Posterior vena cava (tissue), 2 donors: ENCODE results near the gene CDCA8. TPM values are rescaled to one million over a fixed set of nuclear protein-coding genes. Genes with fewer than 3 reads are reported as not detected.
A peak's percentile ranks its signal among the peaks of the same experiment; 100 is the strongest.

Experiments
- DNase-seq: peaks from one replicate; pipeline ENCODE4 v3.0.0-alpha.2; 2020; ENCODE audit warnings: low spot score
- intact Hi-C, 2 donors: fragments of 100-400 bp; cut with DNase I; formaldehyde crosslinking; loops; one replicate each; pipeline versions ENCODE4 v1.14.1 to v1.14.2; 2022 to 2023
- total RNA-seq, 2 donors: library from RNA; stranded (reverse); fragmentation: NEBNext Ultra II Directional; extraction: Animal tissue kit (Norgen Biotek cat#: 25700); gene quantifications; one replicate each; pipeline ENCODE4 v1.2.1, GENCODE V29; 2021
- donor health status: DM: yes; HTN: yes; CAD: no.
- donor health status: DM: yes; HTN: yes; CAD: no.

CDCA8 gene
- total RNA-seq, 2 donors from 2014 or later: 0.42 to 0.48 TPM

DNA sequence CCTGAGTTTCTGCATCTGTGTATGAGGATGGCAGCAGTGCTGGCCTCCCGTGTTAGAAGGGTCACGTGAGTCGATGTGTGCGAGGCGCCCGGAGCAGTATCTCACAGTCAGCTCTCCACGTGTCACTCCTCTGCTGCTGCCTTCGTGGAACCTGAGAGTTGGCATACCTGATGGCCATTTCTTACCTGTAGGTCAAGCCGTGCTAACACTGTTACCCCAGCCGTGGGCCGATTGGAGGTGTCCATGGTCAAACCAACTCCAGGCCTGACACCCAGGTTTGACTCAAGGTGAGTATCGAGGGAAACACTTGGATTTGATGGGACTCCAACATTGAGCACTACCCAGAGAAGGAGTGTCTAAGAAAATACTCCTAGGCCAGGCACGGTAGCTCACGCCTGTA lies 10.7 kb downstream of the CDCA8 start:
- intact Hi-C loops: no loop called here

DNA sequence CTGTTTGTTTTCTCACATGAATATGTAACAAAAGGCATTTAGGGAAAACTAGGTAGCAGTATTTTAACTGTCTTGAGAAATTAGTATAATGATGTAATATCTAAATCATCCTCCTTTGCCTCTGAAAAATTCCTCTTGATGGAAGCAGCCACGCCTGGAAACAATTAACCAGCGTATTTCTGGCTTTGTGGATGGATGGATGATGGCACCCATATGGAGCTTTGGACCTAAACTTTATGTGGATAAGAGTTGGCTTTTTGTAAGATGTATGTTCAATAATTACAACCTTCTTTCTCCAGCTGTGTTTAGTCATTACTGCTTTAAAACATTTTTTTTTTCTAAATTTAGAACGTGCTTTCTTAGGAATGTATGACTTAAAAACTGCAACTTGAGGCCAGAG lies 12.7 kb downstream of the CDCA8 start:
- no peak for DNase-seq
- intact Hi-C loops: no loop called here

More for the DNA sequence above, 10.7 kb downstream of the CDCA8 start:
- peak; percentile 34 for DNase-seq

DNA sequence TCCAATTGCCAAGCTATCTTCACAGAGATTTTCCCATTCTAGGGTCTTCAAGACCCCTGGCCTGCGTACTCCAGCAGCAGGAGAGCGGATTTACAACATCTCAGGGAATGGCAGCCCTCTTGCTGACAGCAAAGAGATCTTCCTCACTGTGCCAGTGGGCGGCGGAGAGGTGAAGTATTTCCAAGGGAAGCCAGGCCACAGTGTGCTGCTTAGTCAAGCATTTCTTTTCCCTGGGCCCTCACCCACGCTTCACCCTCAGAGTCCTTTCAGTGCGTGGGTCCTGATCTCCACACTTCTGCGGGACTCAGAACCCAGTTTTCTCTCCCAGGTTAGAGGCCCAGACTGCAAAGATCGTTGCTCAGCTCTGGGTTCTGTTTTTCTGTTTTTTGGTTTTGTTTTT lies 13.1 kb downstream of the CDCA8 start:
- intact Hi-C loops: no loop called here
- DNase-seq: peak; percentile 43

DNA sequence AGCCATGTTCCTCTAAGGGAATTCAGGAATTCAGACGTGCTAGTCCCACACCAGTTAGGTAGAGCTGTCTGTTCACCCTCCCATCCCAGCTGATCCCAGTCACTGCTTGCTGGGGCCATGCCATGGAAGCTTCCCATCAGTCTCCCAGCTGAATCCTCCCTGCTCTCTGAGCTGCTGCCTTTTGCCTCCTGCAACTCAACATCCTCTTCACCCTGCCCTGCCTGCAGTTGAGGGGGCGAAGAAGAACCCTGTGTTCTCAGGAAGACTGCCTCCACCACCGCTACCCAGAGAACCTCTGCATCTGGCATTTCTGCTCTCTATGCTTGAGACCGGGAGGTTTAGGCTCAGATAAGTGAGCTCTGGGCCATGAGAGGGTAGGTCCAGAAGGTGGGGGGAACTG lies 16.2 kb downstream of the CDCA8 start:
- intact Hi-C loops: no loop called here
- DNase-seq: peak; percentile 29

DNA sequence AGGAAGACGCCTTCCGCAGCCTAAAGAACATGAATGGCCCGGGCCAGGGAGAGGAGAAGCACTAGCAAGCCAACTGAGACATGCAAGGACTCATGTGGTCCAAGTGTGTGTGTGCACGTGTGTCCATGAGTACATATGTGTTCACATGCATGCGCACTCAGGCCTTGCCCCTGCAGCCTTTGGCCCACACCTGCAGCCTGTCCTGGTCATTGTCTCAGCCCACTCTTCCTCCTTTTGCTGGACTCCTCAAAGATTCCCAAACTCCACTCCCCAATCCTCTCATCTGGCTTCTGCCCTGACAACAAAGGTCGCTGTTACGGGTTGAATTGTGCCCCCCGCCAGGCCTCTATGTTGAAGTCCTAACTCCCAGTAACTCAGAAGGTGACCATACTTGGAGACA lies 21.9 kb downstream of the CDCA8 start:
- intact Hi-C loops: no loop called here
- peak; percentile 30 for DNase-seq

DNA sequence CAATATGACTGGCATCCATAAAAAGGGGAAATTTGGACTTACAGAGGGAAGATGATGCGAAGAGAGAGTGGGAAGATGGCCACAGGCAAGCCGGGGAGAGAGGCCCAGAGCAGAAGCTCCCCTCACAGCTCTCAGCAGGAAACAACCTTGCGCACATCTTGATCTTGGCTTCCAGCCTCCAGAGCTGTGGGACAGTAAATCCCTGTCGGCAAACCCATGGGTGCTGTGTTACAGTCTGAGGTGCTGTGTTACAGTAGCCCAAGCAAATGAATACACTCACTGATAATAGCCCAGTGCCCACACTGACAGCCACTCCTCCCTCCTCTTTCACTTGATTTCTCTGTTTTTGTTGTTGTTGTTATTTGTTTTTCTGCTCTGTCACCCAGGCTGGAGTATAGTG lies 22.4 kb downstream of the CDCA8 start:
- intact Hi-C loops: no loop called here
- DNase-seq: peak; percentile 16

DNA sequence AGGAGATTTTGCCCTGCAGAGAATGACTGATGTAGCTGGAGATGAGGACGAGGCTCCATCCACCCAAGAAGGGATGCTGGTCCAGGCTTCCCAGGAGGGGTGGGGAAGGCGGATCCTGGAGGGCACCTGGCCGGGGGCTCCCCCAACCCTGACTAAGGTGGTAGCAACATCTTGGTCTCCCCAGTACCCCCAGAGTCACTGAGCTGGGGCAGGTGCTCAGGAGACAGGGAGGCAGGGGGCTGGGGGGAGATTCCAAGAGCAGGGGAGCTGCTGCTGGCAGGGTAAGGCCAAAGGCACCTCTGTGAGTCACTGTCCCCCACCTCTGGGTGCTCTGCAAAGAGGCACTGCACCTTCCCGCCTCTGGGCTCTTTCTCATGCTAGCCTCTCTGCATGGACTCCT lies 24.0 kb downstream of the CDCA8 start:
- intact Hi-C loops: no loop called here
- peak; percentile 74 for DNase-seq

DNA sequence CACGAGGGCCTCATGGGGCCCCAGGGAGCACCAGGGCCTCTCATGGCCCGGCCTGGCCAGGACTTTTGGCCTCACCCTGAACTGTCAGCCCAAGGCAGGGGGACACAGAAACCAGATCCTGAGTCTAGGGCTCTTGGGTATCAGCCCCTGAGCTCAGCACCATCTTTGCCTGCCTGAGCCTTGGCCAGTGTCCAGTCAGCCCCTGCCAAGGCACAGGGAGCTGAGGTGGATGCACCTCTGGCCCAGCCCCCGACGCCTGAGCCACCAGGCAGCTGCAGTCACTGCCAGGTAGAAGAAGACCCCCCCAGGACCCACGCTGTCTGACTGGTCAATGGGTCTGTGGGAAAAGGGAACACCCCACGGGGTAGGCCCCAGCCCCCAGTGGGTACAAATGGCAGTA lies 25.3 kb downstream of the CDCA8 start:
- intact Hi-C loops: no loop called here
- peak; percentile 48 for DNase-seq

DNA sequence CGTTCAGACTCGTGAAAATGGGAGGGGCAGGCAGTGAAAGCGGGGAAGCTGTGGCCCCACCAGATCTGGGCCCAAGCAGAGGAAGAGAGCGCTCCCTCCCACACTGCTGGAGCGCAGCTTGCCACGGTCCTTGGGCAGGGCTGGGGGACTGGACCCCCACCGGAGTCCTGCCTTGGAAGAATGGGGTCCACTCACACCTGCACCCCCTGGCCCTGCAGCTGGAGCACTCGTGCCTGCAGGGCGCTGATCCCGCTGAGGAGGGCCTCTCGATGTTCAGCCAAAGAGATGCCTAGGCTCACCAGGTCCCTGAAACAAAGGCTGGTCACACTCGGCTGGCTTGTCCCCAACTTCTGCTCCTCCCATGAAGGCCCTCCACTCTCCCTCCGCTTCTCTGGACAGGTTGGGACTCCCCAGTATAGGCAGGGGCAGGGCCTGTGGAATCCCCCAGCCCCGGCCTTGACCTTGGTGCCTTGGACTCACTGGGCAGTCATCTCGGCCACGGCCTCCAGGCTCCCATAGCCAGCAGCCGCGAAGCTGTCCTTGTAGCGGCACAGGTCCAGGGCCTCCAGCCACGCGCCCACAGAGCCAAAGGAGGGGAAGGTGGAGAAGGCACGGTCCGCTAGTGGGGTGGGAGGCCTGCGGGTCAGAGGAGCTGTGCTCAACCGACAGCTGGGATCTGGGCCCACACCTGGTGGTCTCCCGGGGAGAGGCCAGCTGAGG lies 26.0 kb downstream of the CDCA8 start:
- DNase-seq: peak; percentile 66
- intact Hi-C loops: no loop called here

DNA sequence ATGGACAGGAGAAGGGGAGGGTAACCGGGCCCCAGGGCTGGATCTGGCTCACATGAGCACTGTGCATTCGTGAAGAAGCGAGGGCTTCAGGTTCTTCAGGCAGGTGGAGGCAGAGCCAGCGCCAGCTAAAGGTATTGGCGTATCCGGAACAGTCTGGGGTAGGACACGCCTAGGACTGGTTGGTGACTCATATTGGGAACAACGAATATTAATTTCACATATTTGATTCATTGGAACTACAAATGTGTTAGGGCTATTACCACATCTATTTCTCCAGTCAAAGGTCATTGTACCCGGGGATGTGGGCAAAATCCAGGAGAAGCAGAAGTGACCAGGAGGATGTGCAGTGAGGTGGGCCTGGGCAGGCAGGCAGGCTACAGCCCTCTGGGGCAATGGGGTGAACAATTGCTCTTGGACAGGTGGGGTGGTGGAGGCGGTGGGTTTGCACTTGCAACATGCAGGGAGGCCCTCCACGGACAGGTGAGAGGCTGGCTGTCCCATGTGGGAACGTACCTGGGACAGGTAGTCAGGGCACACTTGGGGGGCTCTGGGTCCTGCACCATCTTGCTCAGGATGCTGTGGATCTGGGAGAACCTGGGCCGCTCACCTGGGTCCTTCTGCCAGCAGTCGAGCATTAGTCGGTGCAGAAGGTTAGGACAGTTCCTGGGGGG lies 26.7 kb downstream of the CDCA8 start:
- intact Hi-C loops: no loop called here
- DNase-seq: peak; percentile 70

DNA sequence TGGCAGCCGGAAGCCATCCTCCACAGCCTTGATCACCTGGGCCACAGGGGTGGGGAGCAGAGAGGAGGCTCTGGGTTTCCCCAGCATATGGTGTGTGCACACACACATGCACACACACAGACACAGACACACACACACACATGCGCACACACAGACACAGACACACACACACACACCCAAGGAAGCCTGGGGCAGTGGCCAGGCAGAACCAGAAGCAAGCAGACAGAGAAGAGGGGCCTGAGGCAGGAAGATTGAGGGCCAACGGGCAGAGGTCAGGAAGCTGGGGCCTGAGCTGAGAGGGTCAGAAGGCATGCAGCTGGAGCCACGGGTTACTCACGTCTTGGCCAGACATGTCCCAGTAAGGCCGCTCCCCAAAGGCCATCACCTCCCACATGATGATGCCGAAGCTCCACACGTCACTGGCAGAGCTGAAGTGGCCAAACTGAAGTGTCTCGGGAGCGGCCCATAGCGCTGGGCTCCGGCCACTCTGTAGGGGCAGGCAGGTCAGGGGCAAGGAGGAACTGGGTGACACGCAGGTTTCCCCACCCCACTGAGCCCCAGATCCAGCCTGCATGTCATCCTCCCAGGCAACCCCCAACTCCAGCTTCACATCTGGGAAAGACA lies 27.4 kb downstream of the CDCA8 start:
- intact Hi-C loops: no loop called here
- DNase-seq: peak; percentile 79

DNA sequence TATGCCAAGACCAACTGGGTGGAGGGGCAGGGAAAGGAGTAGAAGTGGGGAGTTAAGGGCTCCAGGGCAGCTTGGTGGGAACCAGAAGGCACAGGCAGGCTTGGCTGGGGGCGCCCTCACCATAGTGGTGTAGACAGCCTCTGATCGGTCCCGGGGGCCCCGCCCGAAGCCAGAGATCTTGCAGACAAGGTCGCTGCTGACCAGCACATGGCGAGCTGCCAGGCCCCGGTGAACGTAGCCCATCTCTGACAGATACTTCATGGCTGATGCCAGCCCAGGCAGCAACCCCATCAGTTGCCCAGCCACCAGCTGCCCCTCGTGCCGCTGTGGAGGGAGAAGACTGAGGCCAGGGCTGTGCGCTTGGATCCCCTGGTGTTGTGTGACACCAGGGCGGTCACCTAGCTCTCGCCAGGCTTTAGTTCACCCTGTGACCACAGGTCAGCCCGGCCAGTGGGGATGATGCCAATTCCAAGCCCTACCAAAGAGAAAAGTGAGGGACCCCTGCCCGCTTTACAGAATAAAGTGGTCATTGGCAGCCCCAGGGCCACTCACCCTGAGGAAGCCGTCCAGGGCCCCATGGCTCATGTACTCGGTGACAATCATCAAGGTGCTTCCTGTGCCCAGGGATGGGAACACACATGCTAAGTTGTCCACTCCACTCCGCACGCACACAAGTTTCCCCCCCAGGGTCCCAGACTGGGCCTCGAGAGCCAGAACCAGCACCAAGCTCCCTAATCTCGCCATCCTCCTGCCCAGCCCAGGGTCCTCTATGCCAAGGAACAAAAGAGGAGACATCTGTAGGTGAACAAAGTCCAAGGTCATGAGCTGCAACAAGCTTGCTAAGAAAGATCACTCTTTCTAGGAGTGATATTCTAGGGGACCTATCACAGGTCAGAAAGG lies 28.2 kb downstream of the CDCA8 start:
- DNase-seq: peak; percentile 80
- intact Hi-C loops: no loop called here

DNA sequence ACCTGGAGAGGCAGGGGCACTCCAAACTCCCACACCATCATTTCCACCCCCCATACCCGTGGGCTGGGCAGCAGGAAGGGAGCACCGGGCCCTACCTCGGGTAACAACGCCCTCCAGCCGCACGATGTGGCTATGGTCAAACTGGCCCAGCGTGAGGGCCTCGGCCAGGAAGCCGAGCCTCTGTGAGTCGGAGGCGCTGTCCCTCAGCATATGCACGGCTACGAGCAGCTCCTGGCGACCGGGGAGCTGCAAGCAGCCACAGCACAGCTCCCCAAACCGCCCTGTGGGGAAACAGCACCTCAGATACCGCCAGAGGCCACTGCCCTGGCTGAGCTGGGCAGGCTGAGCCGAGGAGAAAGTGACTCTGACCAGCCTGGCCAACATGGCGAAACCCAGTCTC lies 29.2 kb downstream of the CDCA8 start:
- peak; percentile 60 for DNase-seq
- intact Hi-C loops: no loop called here

DNA sequence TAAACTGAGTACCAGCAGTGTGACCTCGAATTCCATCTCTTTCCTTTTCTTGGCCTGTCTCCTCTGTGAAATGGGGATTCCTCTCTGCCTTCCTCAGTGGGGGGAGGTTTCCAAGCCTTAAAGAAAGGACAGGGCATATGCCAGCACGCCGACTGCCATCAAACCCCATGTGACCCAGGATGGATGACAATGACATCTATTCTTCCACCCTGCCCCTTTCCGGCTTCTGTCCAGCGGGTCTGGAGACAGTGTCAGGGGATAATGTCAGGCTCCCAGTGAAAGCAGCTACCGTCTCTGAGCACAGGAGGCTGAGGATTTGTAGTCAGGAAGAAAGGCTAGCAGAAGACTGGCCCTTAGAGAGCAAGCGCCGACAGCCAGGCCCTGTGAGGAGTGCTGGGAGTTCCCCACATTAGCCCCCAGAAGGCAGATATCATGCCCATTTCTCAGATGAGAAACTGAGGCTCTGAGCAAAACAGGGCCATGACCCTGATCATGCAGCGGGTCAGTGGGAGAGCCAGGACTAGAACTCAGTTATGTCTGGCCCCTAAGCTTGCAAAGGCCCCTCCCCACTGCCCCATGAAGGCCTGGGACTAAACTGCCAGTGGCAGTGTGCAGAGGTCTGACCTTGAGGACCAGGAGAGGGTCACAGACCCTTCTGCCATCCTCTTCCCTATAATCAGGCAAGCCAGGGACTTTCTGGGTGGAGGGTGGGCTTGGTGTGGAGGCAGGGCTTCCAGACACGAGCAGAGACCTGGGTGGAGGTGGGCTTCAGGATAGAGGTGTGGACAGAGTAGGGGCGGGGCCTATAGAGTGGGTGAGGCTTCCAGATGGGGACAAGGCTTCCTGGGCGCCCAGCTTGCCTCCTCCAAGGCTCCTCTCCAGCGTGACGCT lies 30.1 kb downstream of the CDCA8 start:
- DNase-seq: peak; percentile 67
- intact Hi-C loops: no loop called here

DNA sequence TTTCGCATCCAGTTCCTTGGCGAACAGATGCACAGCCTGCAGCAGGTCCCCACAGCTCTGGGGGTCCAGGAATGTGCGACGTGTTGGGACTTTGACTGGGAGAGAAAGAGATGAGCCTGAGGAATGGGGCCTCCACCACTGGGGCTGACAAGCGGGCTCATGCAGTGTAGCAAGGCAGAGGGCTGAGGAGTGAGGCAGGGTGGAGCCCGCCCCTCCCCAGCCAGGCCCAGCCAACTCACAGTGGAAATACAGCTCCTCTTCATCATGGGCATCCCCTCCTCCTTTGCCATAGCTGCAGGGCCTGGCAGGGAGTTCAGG lies 30.7 kb downstream of the CDCA8 start:
- intact Hi-C loops: no loop called here
- DNase-seq: peak; percentile 69

DNA sequence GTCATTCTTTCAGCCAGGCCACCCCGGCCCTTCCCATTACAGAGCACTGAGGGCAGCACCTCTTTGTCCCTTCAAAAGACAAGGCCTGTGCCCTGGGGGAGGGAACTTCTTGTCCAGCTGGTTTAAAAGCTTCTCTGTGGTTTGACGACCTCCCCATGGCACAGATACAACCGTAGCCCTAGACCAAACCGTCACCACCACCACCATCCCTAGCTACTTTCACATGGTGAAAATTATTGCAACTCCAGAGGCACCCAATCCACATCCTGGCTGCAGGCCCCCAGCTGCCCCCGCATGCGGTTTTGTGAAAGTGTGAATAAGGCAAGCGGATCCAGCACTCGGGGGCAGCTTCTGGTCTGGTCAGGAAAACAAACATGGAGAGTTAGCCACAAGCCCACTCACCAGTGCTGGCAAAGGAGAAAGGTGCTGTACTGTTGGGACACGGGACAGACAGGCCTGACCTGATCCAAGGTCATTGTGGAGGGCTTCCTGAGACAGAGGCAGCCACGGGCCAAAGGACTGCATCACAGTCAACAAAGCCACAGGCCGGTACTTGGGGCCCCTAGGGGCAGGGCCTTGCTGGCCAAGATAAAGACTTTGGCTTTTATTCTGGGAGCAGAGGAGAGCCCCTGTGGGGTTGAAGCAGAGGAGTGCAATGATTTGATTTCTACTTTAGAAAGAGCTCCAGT lies 31.2 kb downstream of the CDCA8 start:
- peak; percentile 58 for DNase-seq
- intact Hi-C loops: no loop called here

DNA sequence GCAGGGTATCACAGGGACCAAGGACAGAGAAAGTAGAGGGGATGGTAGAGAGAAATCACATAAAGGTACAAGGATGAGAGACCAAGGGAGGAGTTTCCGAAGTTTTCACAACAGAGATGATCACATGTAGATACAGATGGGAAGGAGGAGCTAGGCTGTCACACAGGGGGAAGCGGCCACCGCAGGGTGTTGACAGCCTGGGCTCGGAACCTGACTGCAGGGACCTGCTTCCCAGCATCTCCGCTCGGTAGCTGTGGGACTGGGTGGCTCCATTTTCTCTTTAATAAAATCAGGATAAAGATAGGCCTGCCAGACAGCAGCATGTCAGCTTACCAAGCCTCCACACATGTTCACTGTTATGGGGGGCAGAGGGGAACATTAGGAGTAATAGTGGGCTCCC lies 32.3 kb downstream of the CDCA8 start:
- intact Hi-C loops: no loop called here

DNA sequence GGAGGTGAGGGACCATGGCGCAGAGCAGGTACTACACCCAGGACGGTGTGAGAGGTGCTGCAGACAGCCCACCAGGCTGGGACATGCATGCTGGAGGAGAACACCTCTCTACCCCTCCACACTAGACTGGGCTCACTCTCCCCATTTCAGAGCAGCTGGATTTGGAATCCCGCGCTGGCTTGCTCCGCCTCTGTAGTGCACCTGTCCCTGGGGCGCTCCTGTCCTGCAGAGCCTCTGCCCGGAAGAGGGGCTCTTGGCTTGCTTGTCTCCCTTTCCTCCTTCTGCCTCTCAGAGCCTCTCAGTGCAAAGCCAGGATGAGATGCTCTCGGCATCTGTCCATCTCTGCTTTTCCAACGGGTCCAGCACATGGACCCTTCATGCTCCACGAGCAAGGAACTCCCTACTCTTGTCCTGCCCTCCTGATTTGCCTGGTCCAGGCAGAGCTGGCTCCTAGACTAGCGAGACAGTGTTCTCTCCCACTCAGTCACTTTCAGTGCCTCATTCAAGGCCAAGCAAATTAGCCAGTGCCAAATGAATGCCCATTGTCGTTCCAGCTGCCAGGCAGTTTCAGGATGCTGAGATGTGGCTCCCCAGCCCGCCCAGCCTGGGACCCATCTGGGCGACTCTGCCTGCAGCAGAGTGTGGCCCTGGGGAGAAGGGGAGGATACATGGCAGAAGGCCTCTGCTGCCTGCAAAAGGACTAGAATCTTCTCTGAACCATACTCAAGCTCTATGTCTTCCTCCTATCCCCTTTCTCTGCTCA lies 33.7 kb downstream of the CDCA8 start:
- DNase-seq: peak; percentile 74
- intact Hi-C loops: no loop called here

More for the DNA sequence above, 32.3 kb downstream of the CDCA8 start:
- DNase-seq: peak; percentile 43
